Endodermal cell (in vitro differentiated cells): ENCODE data around the gene ARHGAP26. TPM values are rescaled to one million over a fixed set of nuclear protein-coding genes. Genes with fewer than 3 reads are reported as not detected.

ENCODE experiments used
- DNase-seq: peaks from one replicate; pipeline ENCODE4 v3.0.0-alpha.2; 2017
- H3K27ac ChIP-seq: 2 replicates; pipeline ENCODE4 v1.5.1; 2013; ENCODE audit warnings: mild to moderate bottlenecking, low read depth, low read length, moderate library complexity
- H3K27me3 ChIP-seq: 2 replicates; pipeline ENCODE4 v1.6.1; 2013; ENCODE audit warnings: mild to moderate bottlenecking, low read length, moderate library complexity; ENCODE audit not compliant: insufficient read depth, control insufficient read depth, poor library complexity, severe bottlenecking
- H3K36me3 ChIP-seq: 2 replicates; pipeline ENCODE4 v1.7.0; 2013; ENCODE audit warnings: mild to moderate bottlenecking, low read length, moderate library complexity; ENCODE audit not compliant: control insufficient read depth, insufficient read depth
- H3K4me1 ChIP-seq: one replicate; pipeline ENCODE4 v1.7.0; 2013; ENCODE audit warnings: low read length; ENCODE audit not compliant: control insufficient read depth, insufficient read depth
- H3K4me3 ChIP-seq: 2 replicates; pipeline ENCODE4 v1.5.1; 2013; ENCODE audit warnings: mild to moderate bottlenecking, low read length, moderate library complexity
- H3K9ac ChIP-seq: 2 replicates; pipeline ENCODE4 v1.6.1; 2013; ENCODE audit warnings: mild to moderate bottlenecking, low read length, moderate library complexity; ENCODE audit not compliant: poor library complexity, severe bottlenecking; ENCODE audit errors: extremely low read depth
- H3K9me3 ChIP-seq: 2 replicates; pipeline ENCODE4 v1.6.1; 2013; ENCODE audit warnings: mild to moderate bottlenecking, low read length, moderate library complexity; ENCODE audit not compliant: control insufficient read depth
- H3K27ac Mint-ChIP-seq: 2 replicates; pipeline ENCODE4 v1.8.0; 2020; ENCODE audit warnings: mixed read lengths
- H3K27me3 Mint-ChIP-seq: 2 replicates; pipeline ENCODE4 v1.8.0; 2021; ENCODE audit warnings: mild to moderate bottlenecking, mixed read lengths; ENCODE audit not compliant: insufficient read depth
- H3K36me3 Mint-ChIP-seq: 2 replicates; pipeline ENCODE4 v1.8.0; 2020; ENCODE audit warnings: low read depth, mixed read lengths
- H3K4me1 Mint-ChIP-seq: 2 replicates; pipeline ENCODE4 v1.8.0; 2020; ENCODE audit warnings: mixed read lengths
- H3K4me3 Mint-ChIP-seq: 2 replicates; pipeline ENCODE4 v1.8.0; 2020; ENCODE audit warnings: mild to moderate bottlenecking, moderate library complexity, mixed read lengths
- H3K9me3 Mint-ChIP-seq: 2 replicates; pipeline ENCODE4 v1.8.0; 2020; ENCODE audit warnings: mild to moderate bottlenecking, mixed read lengths
- WGBS, 2 experiments: methylation state at CpG; one replicate each; pipeline versions ENCODE4 v1.1.5 to v1.1.7; 2013; ENCODE audit warnings: missing lambda C conversion rate in 2 of 2, mixed read lengths in 1 of 2; ENCODE audit not compliant: insufficient coverage in 1 of 2, insufficient read length in 1 of 2; 5-methylcytosine and 5-hydroxymethylcytosine counted together
- total RNA-seq, 2 donors: library from RNA; stranded (reverse); fragmentation: NEBNext Ultra II Directional in 1 of 2; extraction: Animal tissue kit (Norgen Biotek cat#: 25700) in 1 of 2; gene quantifications; 2 replicates in 1 of 2; 3 replicates in 1 of 2; pipeline ENCODE4 v1.2.1, GENCODE V29; 2021
- TF ChIP-seq, protein P1 (sequence below): fragments of 200-600 bp; sonication (generic); conservative IDR thresholded peaks from 2 replicates; pipeline ENCODE4 v1.5.0; 2021; ENCODE audit warnings: antibody characterized with exemption, mild to moderate bottlenecking

The ARHGAP26 gene
- total RNA-seq, 2 donors from 2014 or later = 49.2 to 60.5 TPM

GRCh38 chr5:142782976-142783530, 12.9 kb downstream of the ARHGAP26 start:
- Histone ChIP-seq H3K4me1 (peaks cover 9% of the 10 kb centered on the region), H3K9ac (no peak overlapping the region), H3K4me3 (no peak overlapping the region), H3K9me3 (no peaks in the 10 kb centered on the region), H3K27me3 (no peaks in the 10 kb centered on the region), H3K27ac (no peak overlapping the region), H3K36me3 (no peaks in the 10 kb centered on the region)
- no peaks in the 10 kb centered on the region for H3K27me3 Mint-ChIP-seq
- H3K4me1 Mint-ChIP-seq = peaks cover 44% of the 10 kb centered on the region
- no peaks in the 10 kb centered on the region for H3K36me3 Mint-ChIP-seq
- no peaks in the 10 kb centered on the region for H3K9me3 Mint-ChIP-seq
- peak overlapping the region; percentile 69 for H3K27ac Mint-ChIP-seq
- peak; percentile 58 for DNase-seq
- H3K4me3 Mint-ChIP-seq = no peak overlapping the region
- TF ChIP-seq, protein P1, sequence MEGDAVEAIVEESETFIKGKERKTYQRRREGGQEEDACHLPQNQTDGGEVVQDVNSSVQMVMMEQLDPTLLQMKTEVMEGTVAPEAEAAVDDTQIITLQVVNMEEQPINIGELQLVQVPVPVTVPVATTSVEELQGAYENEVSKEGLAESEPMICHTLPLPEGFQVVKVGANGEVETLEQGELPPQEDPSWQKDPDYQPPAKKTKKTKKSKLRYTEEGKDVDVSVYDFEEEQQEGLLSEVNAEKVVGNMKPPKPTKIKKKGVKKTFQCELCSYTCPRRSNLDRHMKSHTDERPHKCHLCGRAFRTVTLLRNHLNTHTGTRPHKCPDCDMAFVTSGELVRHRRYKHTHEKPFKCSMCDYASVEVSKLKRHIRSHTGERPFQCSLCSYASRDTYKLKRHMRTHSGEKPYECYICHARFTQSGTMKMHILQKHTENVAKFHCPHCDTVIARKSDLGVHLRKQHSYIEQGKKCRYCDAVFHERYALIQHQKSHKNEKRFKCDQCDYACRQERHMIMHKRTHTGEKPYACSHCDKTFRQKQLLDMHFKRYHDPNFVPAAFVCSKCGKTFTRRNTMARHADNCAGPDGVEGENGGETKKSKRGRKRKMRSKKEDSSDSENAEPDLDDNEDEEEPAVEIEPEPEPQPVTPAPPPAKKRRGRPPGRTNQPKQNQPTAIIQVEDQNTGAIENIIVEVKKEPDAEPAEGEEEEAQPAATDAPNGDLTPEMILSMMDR = no peak
- WGBS, 2 experiments = 84 to 94% methylated on average over 6 to 8 of the region's 8 CpGs

DNA sequence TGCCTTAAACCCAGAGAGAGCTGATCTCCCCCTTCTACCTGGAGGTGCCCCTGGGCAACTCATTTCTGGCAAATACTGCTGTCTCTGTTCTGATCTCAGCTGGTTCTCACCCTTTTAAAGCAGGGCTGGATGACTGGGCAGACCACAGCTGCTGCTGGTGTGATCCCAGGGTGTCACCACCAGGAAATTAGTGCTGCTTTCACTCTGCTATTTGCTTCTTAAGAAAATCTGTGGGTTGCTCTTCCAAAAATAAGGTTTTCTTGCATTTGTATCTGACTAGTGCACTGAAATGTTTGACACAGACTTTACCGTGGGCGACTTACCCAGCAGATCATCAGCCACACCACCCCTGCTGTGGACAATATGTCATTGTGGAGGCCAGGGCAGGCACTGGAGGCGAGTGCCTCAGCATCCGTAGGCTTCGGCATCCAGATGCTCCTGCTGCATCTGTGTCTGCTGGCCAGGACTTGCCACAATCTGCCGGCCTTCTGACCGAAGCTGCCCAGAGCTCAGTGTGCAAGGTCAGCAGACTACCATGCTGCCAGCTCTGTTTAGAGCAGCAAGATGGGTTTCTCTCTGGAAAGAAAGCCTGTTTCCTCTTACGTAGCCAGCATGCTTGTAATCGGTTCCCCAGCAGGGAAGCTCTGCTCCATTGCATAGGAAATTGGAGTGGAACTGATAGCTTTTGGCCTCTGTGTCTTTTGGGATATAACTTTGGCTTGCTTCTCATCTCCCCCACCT, 13.6 kb downstream of the ARHGAP26 start:
- Histone ChIP-seq H3K27me3 (no peaks in the 10 kb centered on the region), H3K4me1 (peaks cover 9% of the 10 kb centered on the region), H3K36me3 (no peaks in the 10 kb centered on the region), H3K4me3 (no peak overlapping the region), H3K9ac (no peak overlapping the region), H3K27ac (no peak overlapping the region), H3K9me3 (no peaks in the 10 kb centered on the region)
- Mint-ChIP-seq H3K9me3 (no peaks in the 10 kb centered on the region), H3K27ac (peak overlapping the region; percentile 24), H3K36me3 (no peaks in the 10 kb centered on the region), H3K4me1 (peaks cover 41% of the 10 kb centered on the region), H3K4me3 (no peak overlapping the region), H3K27me3 (no peaks in the 10 kb centered on the region)
- peak; percentile 64 for DNase-seq
- TF ChIP-seq, protein P1 = peak; percentile 39
- 58 to 73% methylated on average over 8 to 9 of the region's 9 CpGs for WGBS, 2 experiments

GRCh38 chr5:142784401-142784955, 14.3 kb downstream of the ARHGAP26 start:
- no peaks in the 10 kb centered on the region for H3K36me3 Mint-ChIP-seq
- WGBS, 2 experiments = 94 to 96% methylated on average over 2 to 7 of the region's 7 CpGs
- Histone ChIP-seq H3K9ac (no peak overlapping the region), H3K27ac (no peak overlapping the region), H3K9me3 (no peaks in the 10 kb centered on the region), H3K4me3 (no peak overlapping the region), H3K27me3 (no peaks in the 10 kb centered on the region), H3K36me3 (no peaks in the 10 kb centered on the region), H3K4me1 (peaks cover 9% of the 10 kb centered on the region)
- H3K27ac Mint-ChIP-seq = no peak overlapping the region
- H3K4me3 Mint-ChIP-seq = no peak overlapping the region
- no peaks in the 10 kb centered on the region for H3K27me3 Mint-ChIP-seq
- DNase-seq = no peak
- no peaks in the 10 kb centered on the region for H3K9me3 Mint-ChIP-seq
- peaks cover 39% of the 10 kb centered on the region for H3K4me1 Mint-ChIP-seq
- TF ChIP-seq, protein P1 = no peak
